Caco-2 (cell line): ENCODE measurements around the gene ZNF202. TPM values are rescaled to one million over a fixed set of nuclear protein-coding genes. Genes with fewer than 3 reads are reported as not detected.
"Not testable (repeated sequence)": the region's sequence is repeated elsewhere in the genome, so short reads cannot be mapped to it uniquely, and the experiment has no call there.

Experiments used
- BruUV-seq: library from RNA; stranded (reverse); fragments of 400-500 nt; replicated peaks from 2 replicates; lab custom pipeline; 2021; lab: Mats Ljungman, UMichigan
- CTCF ChIA-PET: fragments of 300-600 bp; sonication (Branson Sonifier 250); formaldehyde crosslinking; loops from one replicate; lab custom pipeline; 2022; ENCODE audit warnings: antibody characterized with exemption; lab: Charles Lee
- POLR2A ChIA-PET: fragments of 300-600 bp; sonication (Branson Sonifier 250); formaldehyde crosslinking; loops from one replicate; lab custom pipeline; 2022; ENCODE audit warnings: antibody characterized with exemption; lab: Charles Lee
- DNase-seq, 2 experiments: peaks; one replicate each; pipeline versions ENCODE4 v3.0.0 to v3.0.0-alpha.2; 2020 to 2022
- H3K27me3 ChIP-seq: replicated peaks from 2 replicates; pipeline ENCODE4 v1.6.0; 2011; ENCODE audit warnings: low read length; ENCODE audit not compliant: control insufficient read depth, insufficient read depth
- H3K36me3 ChIP-seq: 2 replicates; pipeline ENCODE4 v1.5.1; 2011; ENCODE audit warnings: low read length; ENCODE audit not compliant: control insufficient read depth, insufficient read depth
- H3K4me1 ChIP-seq: fragments of 250-450 bp; sonication (Bioruptor Pico); 2 replicates; pipeline ENCODE4 v1.5.1; 2020; ENCODE audit warnings: mild to moderate bottlenecking
- H3K4me3 ChIP-seq: 2 replicates; pipeline ENCODE4 v1.5.1; 2011; ENCODE audit warnings: low read depth, mild to moderate bottlenecking, control low read depth, low read length
- H3K9me3 ChIP-seq: fragments of 250-450 bp; sonication (Bioruptor Pico); 2 replicates; pipeline ENCODE4 v1.5.1; 2020; ENCODE audit warnings: mild to moderate bottlenecking, moderate library complexity
- H3K27ac Mint-ChIP-seq: one replicate; pipeline ENCODE4 v1.8.0; 2022; ENCODE audit warnings: mixed read lengths; ENCODE audit not compliant: unreplicated experiment
- H3K27me3 Mint-ChIP-seq: one replicate; pipeline ENCODE4 v1.8.0; 2022; ENCODE audit warnings: mixed read lengths; ENCODE audit not compliant: insufficient read depth, unreplicated experiment
- H3K36me3 Mint-ChIP-seq: one replicate; pipeline ENCODE4 v1.8.0; 2022; ENCODE audit warnings: mild to moderate bottlenecking, mixed read lengths; ENCODE audit not compliant: insufficient read depth, unreplicated experiment
- H3K4me1 Mint-ChIP-seq: one replicate; pipeline ENCODE4 v1.8.0; 2022; ENCODE audit warnings: low read depth, mixed read lengths; ENCODE audit not compliant: unreplicated experiment
- H3K4me3 Mint-ChIP-seq: one replicate; pipeline ENCODE4 v1.8.0; 2022; ENCODE audit warnings: mild to moderate bottlenecking, moderate library complexity, mixed read lengths; ENCODE audit not compliant: unreplicated experiment
- H3K9me3 Mint-ChIP-seq: one replicate; pipeline ENCODE4 v1.8.0; 2022; ENCODE audit warnings: mixed read lengths; ENCODE audit not compliant: unreplicated experiment
- CTCF ChIP-seq, 2 experiments: fragments of 200-600 bp in 1 of 2; IDR thresholded peaks; 1 replicate in 1 of 2; 2 replicates in 1 of 2; pipeline versions ENCODE4 v1.5.1 to v1.8.0; 2011 to 2022; ENCODE audit warnings: antibody characterized with exemption in 1 of 2, control low read depth in 1 of 2, inconsistent platforms in 1 of 2, low read depth in 1 of 2, low read length in 1 of 2, mild to moderate bottlenecking in 1 of 2, moderate library complexity in 1 of 2; ENCODE audit not compliant: insufficient read depth in 1 of 2, severe bottlenecking in 1 of 2, unreplicated experiment in 1 of 2
- intact Hi-C: fragments of 100-400 bp; cut with micrococcal nuclease; formaldehyde crosslinking; loops from one replicate; pipeline ENCODE4 v1.10.0; 2022; ENCODE audit not compliant: unreplicated experiment
- total RNA-seq: library from RNA; stranded (reverse); gene quantifications from 2 replicates; pipeline ENCODE4 v1.2.3, GENCODE V29; 2022

The ZNF202 gene
- total RNA-seq, 1 experiment from 2014 or later: 25.5 TPM

GRCh38 chr11:123754101-123754568, 12.7 kb upstream of the ZNF202 start, which contains the start of gene OR6X1:
Gene OR6X1 (minus strand): TSS chr11:123754518. CDS start chr11:123754518, 0 bp downstream.
- POLR2A ChIA-PET: no interaction called here

GRCh38 chr11:123753110-123753509, 11.7 kb upstream of the ZNF202 start:
- H3K27me3 Mint-ChIP-seq: peaks cover 19% of the 10 kb centered on the region
- no TSS peak for BruUV-seq
- Histone ChIP-seq H3K4me1 (0 out of 2 replicates have a peak, but pooled peaks cover 13% of the 10 kb centered on the region), H3K9me3 (peaks cover 3% of the 10 kb centered on the region; the same call in 1 of the 2 replicates), H3K36me3 (no peaks in the 10 kb centered on the region), H3K27me3 (0 out of 2 replicates have a peak, but pooled peaks cover 1% of the 10 kb centered on the region), H3K4me3 (no peak overlapping the region)
- CTCF ChIA-PET: no interaction called here
- no peaks in the 10 kb centered on the region for H3K4me1 Mint-ChIP-seq
- H3K9me3 Mint-ChIP-seq: no peaks in the 10 kb centered on the region
- DNase-seq: no peak
- H3K4me3 Mint-ChIP-seq: no peak overlapping the region
- H3K27ac Mint-ChIP-seq: no peak overlapping the region
- H3K36me3 Mint-ChIP-seq: no peaks in the 10 kb centered on the region
- no peak for TF ChIP-seq CTCF (IDR thresholded peaks at IDR 0.05; ENCODE audit: insufficient read depth in 1 of 2, low read depth in 1 of 2, low read length in 1 of 2, severe bottlenecking in 1 of 2, unreplicated experiment in 1 of 2)
- POLR2A ChIA-PET: no interaction called here
- intact Hi-C loops: no loop called here

More at GRCh38 chr11:123754101-123754568, 12.7 kb upstream of the ZNF202 start, which contains the start of gene OR6X1:
- Mint-ChIP-seq H3K9me3 (no peaks in the 10 kb centered on the region), H3K4me3 (no peak within 1 kb of the TSS), H3K27me3 (peaks cover 21% of the 10 kb centered on the region), H3K36me3 (no peaks in the 10 kb centered on the region), H3K27ac (no peak within 1 kb of the TSS), H3K4me1 (no peaks in the 10 kb centered on the region)
- intact Hi-C loops: no loop called here
- no peaks in the 10 kb centered on the region for H3K36me3 ChIP-seq
- no peak for TF ChIP-seq CTCF (IDR thresholded peaks at IDR 0.05; ENCODE audit: insufficient read depth in 1 of 2, low read depth in 1 of 2, low read length in 1 of 2, severe bottlenecking in 1 of 2, unreplicated experiment in 1 of 2)
- no peak for DNase-seq
- CTCF ChIA-PET: no interaction called here
- BruUV-seq: no TSS peak
- no peaks in the 10 kb centered on the region; the same call in 1 of the 2 replicates for H3K9me3 ChIP-seq
- H3K27me3 ChIP-seq: 0 out of 2 replicates have a peak, but pooled peaks cover 1% of the 10 kb centered on the region
- H3K4me3 ChIP-seq: no peak within 1 kb of the TSS
- H3K4me1 ChIP-seq: 0 out of 2 replicates have a peak, but pooled peaks cover 13% of the 10 kb centered on the region

GRCh38 chr11:123751781-123752180, 10.3 kb upstream of the ZNF202 start:
- Histone ChIP-seq H3K27me3 (no peaks in the 10 kb centered on the region), H3K36me3 (no peaks in the 10 kb centered on the region), H3K9me3 (peaks cover 3% of the 10 kb centered on the region; the same call in 1 of the 2 replicates), H3K4me3 (no peak overlapping the region), H3K4me1 (0 out of 2 replicates have a peak, but pooled peaks cover 13% of the 10 kb centered on the region)
- intact Hi-C loops: no loop called here
- no peak for TF ChIP-seq CTCF (IDR thresholded peaks at IDR 0.05; ENCODE audit: insufficient read depth in 1 of 2, low read depth in 1 of 2, low read length in 1 of 2, severe bottlenecking in 1 of 2, unreplicated experiment in 1 of 2)
- Mint-ChIP-seq H3K4me3 (no peak overlapping the region), H3K27me3 (peaks cover 13% of the 10 kb centered on the region), H3K4me1 (no peaks in the 10 kb centered on the region), H3K36me3 (no peaks in the 10 kb centered on the region), H3K27ac (no peak overlapping the region), H3K9me3 (no peaks in the 10 kb centered on the region)
- ChIA-PET POLR2A (no interaction called here), CTCF (no interaction called here)
- no TSS peak for BruUV-seq
- DNase-seq: peak in 1 of 2 experiments; percentile 12

- H3K4me1 Mint-ChIP-seq, H3K9me3 Mint-ChIP-seq, H3K9me3 ChIP-seq, BruUV-seq, H3K36me3 ChIP-seq, CTCF ChIA-PET, DNase-seq, H3K36me3 Mint-ChIP-seq, H3K27ac Mint-ChIP-seq, POLR2A ChIA-PET, H3K27me3 ChIP-seq, H3K4me3 ChIP-seq, H3K4me3 Mint-ChIP-seq: not testable (repeated sequence)
- 0 out of 2 replicates have a peak, but pooled peaks cover 13% of the 10 kb centered on the region for H3K4me1 ChIP-seq
- H3K27me3 Mint-ChIP-seq: peaks cover 19% of the 10 kb centered on the region
- intact Hi-C loops: loop anchor here (10.0 kb wide), 1 partner anchor 446 kb away; no protein-coding TSS in a partner anchor
Observed at GRCh38 chr11:123748349-123748748, 6.9 kb upstream of the ZNF202 start.
